Cardiac muscle cell (in vitro differentiated cells and primary cell): Measurements from ENCODE around the gene CTTNBP2. TPM values are rescaled to one million over a fixed set of nuclear protein-coding genes. Genes with fewer than 3 reads are reported as not detected.

Experiments used
- DNase-seq, 2 donors: peaks; one replicate each; pipeline versions ENCODE4 v3.0.0 to v3.0.0-alpha.2; 2010 to 2017; ENCODE audit warnings: low read depth in 1 of 2, low spot score in 1 of 2
- H3K27ac ChIP-seq: fragments of 200-600 bp; sonication (generic); 2 replicates; pipeline ENCODE4 v1.5.1; 2016
- H3K27me3 ChIP-seq: fragments of 200-600 bp; sonication (generic); 2 replicates; pipeline ENCODE4 v1.6.0; 2016; ENCODE audit warnings: control low read depth
- H3K36me3 ChIP-seq: fragments of 200-600 bp; sonication (generic); 2 replicates; pipeline ENCODE4 v1.5.1; 2016; ENCODE audit warnings: control low read depth
- H3K4me1 ChIP-seq: fragments of 200-600 bp; sonication (generic); 2 replicates; pipeline ENCODE4 v1.8.1; 2017; ENCODE audit warnings: low read depth, mild to moderate bottlenecking, mixed run types
- H3K4me3 ChIP-seq: fragments of 200-600 bp; sonication (generic); 2 replicates; pipeline ENCODE4 v1.5.1; 2016; ENCODE audit warnings: mild to moderate bottlenecking
- H3K9me3 ChIP-seq: fragments of 200-600 bp; sonication (generic); 2 replicates; pipeline ENCODE4 v1.5.1; 2017; ENCODE audit warnings: low read depth, mild to moderate bottlenecking, control low read depth
- polyA plus RNA-seq: library from polyadenylated mRNA; unstranded; fragments of >200 nt; fragmentation: Nextera tagmentation; extraction: Ambion mirVana; gene quantifications from 2 replicates; pipeline ENCODE4 v1.2.1, GENCODE V29; 2016
- total RNA-seq: library from RNA; depleted of rRNA; stranded (reverse); fragments of >200 nt; gene quantifications from 2 replicates; pipeline ENCODE4 v1.2.3, GENCODE V29; 2016
- TF ChIP-seq, protein P1 (sequence below): IDR thresholded peaks from 2 replicates; pipeline ENCODE4 v1.5.1; 2012; ENCODE audit warnings: low read depth, mild to moderate bottlenecking, low read length

The CTTNBP2 gene
- total and polyA plus RNA-seq, 2 experiments from 2014 or later: 30.0 to 51.2 TPM

- H3K36me3 ChIP-seq: no peaks in the 10 kb centered on the region
- H3K9me3 ChIP-seq: no peaks in the 10 kb centered on the region
- TF ChIP-seq, protein P1, sequence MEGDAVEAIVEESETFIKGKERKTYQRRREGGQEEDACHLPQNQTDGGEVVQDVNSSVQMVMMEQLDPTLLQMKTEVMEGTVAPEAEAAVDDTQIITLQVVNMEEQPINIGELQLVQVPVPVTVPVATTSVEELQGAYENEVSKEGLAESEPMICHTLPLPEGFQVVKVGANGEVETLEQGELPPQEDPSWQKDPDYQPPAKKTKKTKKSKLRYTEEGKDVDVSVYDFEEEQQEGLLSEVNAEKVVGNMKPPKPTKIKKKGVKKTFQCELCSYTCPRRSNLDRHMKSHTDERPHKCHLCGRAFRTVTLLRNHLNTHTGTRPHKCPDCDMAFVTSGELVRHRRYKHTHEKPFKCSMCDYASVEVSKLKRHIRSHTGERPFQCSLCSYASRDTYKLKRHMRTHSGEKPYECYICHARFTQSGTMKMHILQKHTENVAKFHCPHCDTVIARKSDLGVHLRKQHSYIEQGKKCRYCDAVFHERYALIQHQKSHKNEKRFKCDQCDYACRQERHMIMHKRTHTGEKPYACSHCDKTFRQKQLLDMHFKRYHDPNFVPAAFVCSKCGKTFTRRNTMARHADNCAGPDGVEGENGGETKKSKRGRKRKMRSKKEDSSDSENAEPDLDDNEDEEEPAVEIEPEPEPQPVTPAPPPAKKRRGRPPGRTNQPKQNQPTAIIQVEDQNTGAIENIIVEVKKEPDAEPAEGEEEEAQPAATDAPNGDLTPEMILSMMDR: no peak
- no peak overlapping the region for H3K4me3 ChIP-seq
- H3K27ac ChIP-seq: no peak overlapping the region
- peaks cover 11% of the 10 kb centered on the region for H3K4me1 ChIP-seq
- no peak for DNase-seq
- no peaks in the 10 kb centered on the region for H3K27me3 ChIP-seq
Observed at GRCh38 chr7:117689406-117689805, 183.8 kb downstream of the CTTNBP2 start.

- Histone ChIP-seq H3K27me3 (no peaks in the 10 kb centered on the region), H3K9me3 (no peaks in the 10 kb centered on the region), H3K4me1 (peaks cover 11% of the 10 kb centered on the region), H3K27ac (no peak overlapping the region), H3K4me3 (no peak overlapping the region), H3K36me3 (no peaks in the 10 kb centered on the region)
- no peak for DNase-seq
- TF ChIP-seq, protein P1: no peak
Observed at GRCh38 chr7:117688126-117688525, 185.1 kb downstream of the CTTNBP2 start.

DNA sequence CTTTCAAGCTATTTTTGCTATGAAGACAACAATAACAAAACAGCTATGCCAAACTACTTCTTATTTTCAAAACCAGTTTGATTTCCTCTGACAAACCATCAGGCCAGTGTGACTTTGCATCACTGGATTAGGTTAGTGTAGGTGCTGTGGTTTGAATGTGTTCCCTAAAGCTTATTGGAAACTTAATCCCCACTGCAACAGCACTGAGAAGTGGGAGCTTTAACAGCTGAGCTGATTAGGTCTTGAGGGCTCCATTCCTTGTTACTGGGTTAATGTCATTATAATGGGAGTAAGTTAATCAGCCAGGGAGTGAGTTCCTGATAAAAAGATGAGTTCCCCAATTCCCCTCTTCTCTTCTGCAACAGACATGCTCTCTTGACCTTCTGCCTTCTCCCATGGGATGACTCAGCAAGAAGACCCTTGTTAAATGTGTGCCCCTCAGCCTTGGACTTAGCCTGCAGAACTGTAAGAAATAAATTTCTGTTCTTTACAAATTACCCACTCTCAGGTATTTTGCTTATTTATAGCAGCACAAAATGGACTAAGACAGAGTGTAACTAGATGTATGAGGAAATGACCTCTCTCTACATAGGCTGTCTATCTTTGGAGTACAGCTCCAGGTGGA is 186.8 kb downstream of the CTTNBP2 start:
- Histone ChIP-seq H3K27me3 (no peaks in the 10 kb centered on the region), H3K36me3 (no peaks in the 10 kb centered on the region), H3K9me3 (no peaks in the 10 kb centered on the region), H3K4me1 (peaks cover 11% of the 10 kb centered on the region), H3K4me3 (no peak overlapping the region), H3K27ac (no peak overlapping the region)
- DNase-seq: no peak
- TF ChIP-seq, protein P1: no peak

DNA sequence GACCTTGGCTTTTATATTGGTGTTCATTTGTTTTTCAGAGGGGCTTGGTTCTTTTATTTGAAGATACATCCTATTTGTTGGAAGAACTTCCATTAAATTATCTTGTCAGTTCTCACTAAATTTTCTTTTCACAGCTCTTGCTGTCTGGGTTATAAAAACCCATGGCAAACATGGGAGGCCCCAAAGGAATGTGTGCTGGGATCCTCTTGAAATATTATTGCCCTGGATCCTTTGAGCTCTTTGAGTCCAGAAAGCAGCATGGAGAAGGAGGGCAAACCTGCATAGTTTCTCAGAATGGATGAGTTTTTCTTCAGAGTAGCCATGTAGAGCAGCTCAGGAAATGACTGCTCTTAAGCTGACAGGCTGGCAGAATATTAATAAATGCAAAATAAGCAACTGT is 187.4 kb downstream of the CTTNBP2 start:
- no peaks in the 10 kb centered on the region for H3K27me3 ChIP-seq
- peaks cover 11% of the 10 kb centered on the region for H3K4me1 ChIP-seq
- no peaks in the 10 kb centered on the region for H3K9me3 ChIP-seq
- no peaks in the 10 kb centered on the region for H3K36me3 ChIP-seq
- no peak overlapping the region for H3K4me3 ChIP-seq
- DNase-seq: no peak
- H3K27ac ChIP-seq: no peak overlapping the region
- TF ChIP-seq, protein P1: no peak

DNA sequence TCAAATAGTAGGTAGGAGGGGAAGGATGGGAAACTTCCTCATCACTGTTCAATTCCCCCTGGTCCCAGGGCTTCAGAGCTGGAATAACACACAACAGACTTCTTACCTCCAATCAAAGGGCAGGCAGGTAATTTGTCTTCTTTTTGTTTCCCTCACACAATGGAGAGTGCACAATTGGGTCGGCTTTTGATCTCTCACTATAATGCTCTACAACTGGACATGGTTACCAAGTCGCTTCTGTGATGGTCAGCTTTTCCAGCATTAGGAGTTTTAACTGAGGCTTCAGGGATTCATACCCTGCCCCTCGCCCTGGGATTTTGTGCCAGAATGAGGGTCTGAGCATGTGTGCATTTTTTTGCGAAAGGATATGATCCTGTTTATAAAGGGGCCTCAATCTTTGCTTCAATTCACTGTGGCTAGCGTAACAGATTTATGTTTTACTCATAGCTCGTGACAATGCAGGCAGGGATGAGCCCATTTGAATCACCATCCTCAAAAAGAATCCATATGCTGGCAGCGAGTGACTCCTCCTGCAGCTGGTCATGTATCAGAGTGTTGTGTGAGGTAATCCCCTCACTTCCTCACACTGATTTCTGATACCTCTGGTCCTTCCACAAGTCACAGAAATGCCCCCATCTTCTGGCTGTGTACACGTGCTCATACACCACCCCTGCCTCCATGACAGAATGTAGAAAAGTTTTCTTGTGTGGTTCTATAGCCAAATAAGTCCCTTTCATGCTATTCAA is 189.6 kb downstream of the CTTNBP2 start:
- TF ChIP-seq, protein P1: no peak
- no peak for DNase-seq
- Histone ChIP-seq H3K9me3 (no peaks in the 10 kb centered on the region), H3K36me3 (no peaks in the 10 kb centered on the region), H3K27me3 (no peaks in the 10 kb centered on the region), H3K27ac (no peak overlapping the region), H3K4me1 (peaks cover 11% of the 10 kb centered on the region), H3K4me3 (no peak overlapping the region)
